HepG2 (cell line): ENCODE measurements around the gene CRYM. TPM values are rescaled to one million over a fixed set of nuclear protein-coding genes. Genes with fewer than 3 reads are reported as not detected.

ENCODE experiments used
- ARID5B ChIP-seq: IDR thresholded peaks from 2 replicates; pipeline ENCODE4 v1.4.0; 2020; ENCODE audit warnings: mild to moderate bottlenecking, missing genetic modification reagents
- DMTF1 ChIP-seq: sonication (generic); formaldehyde crosslinking; IDR thresholded peaks from 2 replicates; pipeline ENCODE4 v1.4.0; 2020; ENCODE audit warnings: mild to moderate bottlenecking, missing genetic modification reagents
- DRAP1 ChIP-seq: IDR thresholded peaks from 2 replicates; pipeline ENCODE4 v1.6.1; 2016; ENCODE audit warnings: missing genetic modification reagents, missing compliant biosample characterization
- FOXA3 ChIP-seq: IDR thresholded peaks from 2 replicates; pipeline ENCODE4 v1.6.1; 2016; ENCODE audit warnings: missing genetic modification reagents, missing compliant biosample characterization
- GTF2F1 ChIP-seq: fragments of 150-350 bp; IDR thresholded peaks from 2 replicates; pipeline ENCODE4 v1.6.1; 2014; ENCODE audit warnings: low read length
- ISX ChIP-seq: sonication (generic); formaldehyde crosslinking; conservative IDR thresholded peaks from 2 replicates; pipeline ENCODE4 v1.5.0; 2020; ENCODE audit warnings: missing genetic modification reagents
- KMT2A ChIP-seq: sonication (generic); formaldehyde crosslinking; IDR thresholded peaks from 2 replicates; pipeline ENCODE4 v1.4.0; 2020; ENCODE audit warnings: missing genetic modification reagents
- MNT ChIP-seq: fragments of 450-650 bp; IDR thresholded peaks from 2 replicates; pipeline ENCODE4 v1.6.1; 2016
- SCMH1 ChIP-seq: sonication (generic); formaldehyde crosslinking; IDR thresholded peaks from 2 replicates; pipeline ENCODE4 v1.9.0; 2021; ENCODE audit warnings: missing genetic modification reagents, mild to moderate bottlenecking, borderline replicate concordance
- ZHX2 ChIP-seq, 2 experiments: sonication (generic) in 1 of 2; formaldehyde crosslinking in 1 of 2; IDR thresholded peaks; 2 replicates each; pipeline versions ENCODE4 v1.6.1 to v1.9.0; 2014 to 2022; ENCODE audit warnings: antibody characterized with exemption in 1 of 2, borderline replicate concordance in 1 of 2, inconsistent platforms in 1 of 2, low read depth in 1 of 2, missing genetic modification reagents in 1 of 2
- ZNF737 ChIP-seq: sonication (generic); formaldehyde crosslinking; IDR thresholded peaks from 2 replicates; pipeline ENCODE4 v1.5.0; 2020; ENCODE audit warnings: missing genetic modification reagents, mild to moderate bottlenecking, borderline replicate concordance
- ZNF839 ChIP-seq: sonication (generic); formaldehyde crosslinking; IDR thresholded peaks from 2 replicates; pipeline ENCODE4 v1.4.0; 2020; ENCODE audit warnings: missing genetic modification reagents, mild to moderate bottlenecking, borderline replicate concordance
- polyA plus RNA-seq, 8 experiments: library from polyadenylated mRNA; depleted of rRNA in 3 of 8; stranded (reverse) in 7 of 8; unstranded in 1 of 8; fragments of >200 nt; fragmentation: Illumina TruSeq in 4 of 8; extraction: Trizol in 4 of 8; gene quantifications; 2 replicates each; pipeline versions ENCODE4 v1.2.1 to v1.2.3, GENCODE V29; 2011 to 2016; ENCODE audit warnings: low read depth in 4 of 8, missing spikeins in 1 of 8, mixed read lengths in 1 of 8; ENCODE audit not compliant: insufficient read depth in 1 of 8
- total RNA-seq, 5 experiments: library from RNA; depleted of rRNA; stranded (reverse); fragments of >200 nt; fragmentation: Illumina TruSeq; extraction: Trizol; gene quantifications; 2 replicates each; pipeline ENCODE4 v1.2.3, GENCODE V29; 2016; ENCODE audit warnings: low read depth in 1 of 5

Gene CRYM
- total and polyA plus RNA-seq, 2 of the 13 experiments (the other 11 are each of a cell fraction or from before 2014, with no cell fraction given), result 1.9 to 2.2 TPM

- TF ChIP-seq DMTF1 (CRISPR knock-in tag) (0 out of 2 replicates have a peak, but pooled peaks have one; percentile 61), ZNF839 (CRISPR knock-in tag) (no peak), KMT2A (CRISPR knock-in tag) (no peak), FOXA3 (CRISPR knock-in tag) (peak; percentile 45; the same call in 1 of the 2 replicates), ZNF737 (CRISPR knock-in tag) (no peak), ARID5B (CRISPR knock-in tag) (peak; percentile 56), MNT (peak; percentile 49), ISX (CRISPR knock-in tag) (no peak), DRAP1 (CRISPR knock-in tag) (peak; percentile 76), GTF2F1 (no peak), ZHX2 (IDR thresholded peaks at IDR 0.05; ENCODE audit: low read depth) (no peak), ZHX2 (CRISPR knock-in tag; IDR thresholded peaks at IDR 0.05; ENCODE audit: borderline replicate concordance) (no peak), SCMH1 (CRISPR knock-in tag) (no peak)
These were observed 14.2 kb downstream of the CRYM start (continued) for GRCh38 chr16:21263640-21264570.
